ENCODE data around the gene CDKN2B. TPM values are rescaled to one million over a fixed set of nuclear protein-coding genes. Genes with fewer than 3 reads are reported as not detected.

CDKN2B gene
- total RNA-seq, 4 donors from 2014 or later: 9.9 to 14.6 (median 12.2) TPM

- no peaks in the 10 kb centered on the region for H3K36me3 ChIP-seq
- no peak overlapping the region for H3K4me3 ChIP-seq
- H3K27ac ChIP-seq (replicated peaks in 1 of 4): no peak overlapping the region
- no peak for DNase-seq (ENCODE audit: extremely low spot score)
- H3K27me3 ChIP-seq: peaks cover 0 to 17% (median 0%) of the 10 kb centered on the region in 4 donors
- WGBS: 71% methylated on average over 2 of the region's 2 CpGs
- no peaks in the 10 kb centered on the region for H3K4me1 ChIP-seq
- peaks cover 0 to 3% (median 0%) of the 10 kb centered on the region in 4 donors for H3K9me3 ChIP-seq
- TF ChIP-seq, protein P1, sequence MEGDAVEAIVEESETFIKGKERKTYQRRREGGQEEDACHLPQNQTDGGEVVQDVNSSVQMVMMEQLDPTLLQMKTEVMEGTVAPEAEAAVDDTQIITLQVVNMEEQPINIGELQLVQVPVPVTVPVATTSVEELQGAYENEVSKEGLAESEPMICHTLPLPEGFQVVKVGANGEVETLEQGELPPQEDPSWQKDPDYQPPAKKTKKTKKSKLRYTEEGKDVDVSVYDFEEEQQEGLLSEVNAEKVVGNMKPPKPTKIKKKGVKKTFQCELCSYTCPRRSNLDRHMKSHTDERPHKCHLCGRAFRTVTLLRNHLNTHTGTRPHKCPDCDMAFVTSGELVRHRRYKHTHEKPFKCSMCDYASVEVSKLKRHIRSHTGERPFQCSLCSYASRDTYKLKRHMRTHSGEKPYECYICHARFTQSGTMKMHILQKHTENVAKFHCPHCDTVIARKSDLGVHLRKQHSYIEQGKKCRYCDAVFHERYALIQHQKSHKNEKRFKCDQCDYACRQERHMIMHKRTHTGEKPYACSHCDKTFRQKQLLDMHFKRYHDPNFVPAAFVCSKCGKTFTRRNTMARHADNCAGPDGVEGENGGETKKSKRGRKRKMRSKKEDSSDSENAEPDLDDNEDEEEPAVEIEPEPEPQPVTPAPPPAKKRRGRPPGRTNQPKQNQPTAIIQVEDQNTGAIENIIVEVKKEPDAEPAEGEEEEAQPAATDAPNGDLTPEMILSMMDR (IDR thresholded peaks at IDR 0.05): no peak
- TF ChIP-seq EP300 (IDR thresholded peaks at IDR 0.05): no peak
- TF ChIP-seq POLR2A (IDR thresholded peaks at IDR 0.05; ENCODE audit: low read depth): no peak
- no peak for TF ChIP-seq POLR2AphosphoS5 (IDR thresholded peaks at IDR 0.05)
- intact Hi-C loops (cut with DNase I): no loop called here
Measured at GRCh38 chr9:21958833-21959232, 50.3 kb downstream of the CDKN2B start.

Small RNA genes within 50 kb of the gene (small RNA-seq; reads per million reads assigned to genes)
- 0 reads per million in 3 donors for gene RF02045

Other genes with a start within 250 kb of the CDKN2B start
- 10 to 100 TPM; 18.1 to 26.0 (median 22.1) TPM for gene MTAP, start 206.7 kb downstream of the CDKN2B start, total RNA-seq
- 1 to 10 TPM; 3.1 to 6.0 (median 4.4) TPM for gene CDKN2A, start 14.9 kb downstream of the CDKN2B start, total RNA-seq
- gene CDKN2B-AS1, start 14.5 kb downstream of the CDKN2B start, total RNA-seq: 1 to 10 TPM in 1 of 4 donors, under 1 TPM in 3; 0.52 to 1.3 (median 0.85) TPM